Adrenal gland (tissue), 12 donors: ENCODE measurements around the gene ITGB6. TPM values are rescaled to one million over a fixed set of nuclear protein-coding genes. Genes with fewer than 3 reads are reported as not detected.

ENCODE experiments used
- DNase-seq, 7 donors: peaks; one replicate each; pipeline ENCODE4 v3.0.0-alpha.2; 2019 to 2020
- H3K27ac ChIP-seq, 5 donors: fragments of 200-600 bp; sonication (generic) in 4 of 5; 1 replicate in 3 of 5; 2 replicates in 2 of 5; pipeline versions ENCODE4 v1.5.1 to v1.8.0; 2016 to 2020; ENCODE audit warnings: mild to moderate bottlenecking in 1 of 5
- H3K27me3 ChIP-seq: fragments of 200-600 bp; 2 replicates; pipeline ENCODE4 v1.8.0; 2021
- H3K36me3 ChIP-seq, 2 donors: fragments of 200-600 bp; replicated peaks in 1 of 2; 1 replicate in 1 of 2; 2 replicates in 1 of 2; pipeline versions ENCODE4 v1.5.1 to v1.8.0; 2018 to 2022
- H3K4me1 ChIP-seq, 2 donors: fragments of 200-600 bp; replicated peaks in 1 of 2; 1 replicate in 1 of 2; 2 replicates in 1 of 2; pipeline versions ENCODE4 v1.5.1 to v1.8.0; 2018 to 2021
- H3K4me3 ChIP-seq, 4 donors: fragments of 200-600 bp; sonication (generic) in 3 of 4; one replicate each; pipeline ENCODE4 v1.5.1; 2016 to 2018
- H3K9me3 ChIP-seq, 3 donors: fragments of 200-600 bp; sonication (generic) in 1 of 3; replicated peaks in 1 of 3; 1 replicate in 2 of 3; 2 replicates in 1 of 3; pipeline versions ENCODE4 v1.5.1 to v1.8.0; 2016 to 2021
- CTCF ChIP-seq, 6 experiments: fragments of 450-650 bp in 4 of 6; fragments of 200-600 bp in 2 of 6; sonication (generic) in 1 of 6; IDR thresholded peaks; 1 replicate in 5 of 6; 2 replicates in 1 of 6; pipeline versions ENCODE4 v1.5.1 to v1.8.0; 2016 to 2021; ENCODE audit warnings: antibody characterized with exemption in 6 of 6, mild to moderate bottlenecking in 2 of 6, moderate library complexity in 1 of 6
- POLR2A ChIP-seq, 2 donors: fragments of 450-650 bp; IDR thresholded peaks; one replicate each; pipeline ENCODE4 v1.6.1; 2017; ENCODE audit warnings: antibody characterized with exemption in 2 of 2, mild to moderate bottlenecking in 2 of 2, moderate library complexity in 1 of 2
- WGBS, 4 donors: extraction: QIAGEN DNeasy Blood & Tissue Kit in 2 of 4; methylation state at CpG; one replicate each; pipeline versions ENCODE4 v1.1.5 to v1.1.7; 2013 to 2017; 5-methylcytosine and 5-hydroxymethylcytosine counted together
- intact Hi-C, 2 donors: fragments of 100-400 bp; cut with DNase I; formaldehyde crosslinking; loops; one replicate each; pipeline versions ENCODE4 v1.14.1 to v1.15.0; 2022 to 2023
- polyA plus RNA-seq, 3 donors: library from polyadenylated mRNA; stranded (reverse); fragments of 200-250 nt in 2 of 3; fragments of 350-450 nt in 1 of 3; fragmentation: Illumina TruSeq in 1 of 3; extraction: RNeasy Lipid Tissue Mini Kit (QIAGEN cat#74804) in 1 of 3; gene quantifications; one replicate each; pipeline ENCODE4 v1.2.3, GENCODE V29; 2013 to 2014
- total RNA-seq, 9 donors: library from RNA; depleted of rRNA in 4 of 9; stranded (reverse); fragments of >200 nt in 4 of 9; fragments of 120-200 nt in 1 of 9; fragmentation: NEBNext Ultra II Directional in 1 of 9; extraction: Animal tissue kit (Norgen Biotek cat#: 25700) in 1 of 9; gene quantifications; one replicate each; pipeline versions ENCODE4 v1.1.0 to v1.2.4, GENCODE V29; 2013 to 2023
- donor health status: healthy with polysubstance abuse.
- donor health status: Bipolar disorder and iron deficiency.
- donor health status: DM: yes; HTN: yes; CAD: no.
- donor health status: DM: no; HTN: no; CAD: no.
- donor health status: DM: no; HTN: no; CAD: no.
- donor health status: DM: yes; HTN: yes; CAD: no.

Gene ITGB6
- total and polyA plus RNA-seq, 12 donors: 0.08 to 0.53 (median 0.18) TPM; not detected in 9

GRCh38 chr2:160096409-160096808, 103.7 kb downstream of the ITGB6 start:
- Histone ChIP-seq H3K27ac (no peak overlapping the region), H3K4me3 (no peak overlapping the region), H3K27me3 (no peaks in the 10 kb centered on the region), H3K4me1 (no peaks in the 10 kb centered on the region), H3K9me3 (no peaks in the 10 kb centered on the region), H3K36me3 (no peaks in the 10 kb centered on the region)
- WGBS, 4 donors: 63 to 84% (median 72%) methylated on average over 4 of the region's 4 CpGs
- DNase-seq: no peak
- intact Hi-C loops: no loop called here
- no peak for TF ChIP-seq POLR2A (IDR thresholded peaks at IDR 0.05)
- no peak for TF ChIP-seq CTCF (IDR thresholded peaks at IDR 0.05)

GRCh38 chr2:160092445-160092844, 107.6 kb downstream of the ITGB6 start:
- WGBS, 4 donors: 71 to 86% (median 82%) methylated on average over 4 of the region's 4 CpGs
- Histone ChIP-seq H3K4me1 (no peaks in the 10 kb centered on the region), H3K27me3 (no peaks in the 10 kb centered on the region), H3K4me3 (no peak overlapping the region), H3K36me3 (no peaks in the 10 kb centered on the region), H3K9me3 (peaks cover 0 to 17% (median 0%) of the 10 kb centered on the region in 3 donors), H3K27ac (no peak overlapping the region)
- no peak for TF ChIP-seq CTCF (IDR thresholded peaks at IDR 0.05)
- no peak for DNase-seq
- intact Hi-C loops: no loop called here

- Histone ChIP-seq H3K27me3 (no peaks in the 10 kb centered on the region), H3K4me1 (no peaks in the 10 kb centered on the region), H3K27ac (no peak overlapping the region), H3K36me3 (no peaks in the 10 kb centered on the region), H3K4me3 (no peak overlapping the region), H3K9me3 (peaks cover 0 to 28% (median 0%) of the 10 kb centered on the region in 3 donors)
- DNase-seq: no peak
- TF ChIP-seq CTCF (IDR thresholded peaks at IDR 0.05) (no peak), POLR2A (IDR thresholded peaks at IDR 0.05) (no peak)
- intact Hi-C loops: no loop called here
Measured at GRCh38 chr2:160091381-160091780, 108.7 kb downstream of the ITGB6 start.

GRCh38 chr2:160087854-160088745, 112.0 kb downstream of the ITGB6 start:
- no peak overlapping the region for H3K4me3 ChIP-seq
- no peaks in the 10 kb centered on the region for H3K36me3 ChIP-seq
- no peaks in the 10 kb centered on the region for H3K4me1 ChIP-seq
- no peaks in the 10 kb centered on the region for H3K27me3 ChIP-seq
- TF ChIP-seq CTCF (IDR thresholded peaks at IDR 0.05) (peak in 1 of 6 experiments; percentile 11), POLR2A (IDR thresholded peaks at IDR 0.05) (no peak)
- H3K27ac ChIP-seq: no peak overlapping the region
- intact Hi-C loops: no loop called here
- no peak for DNase-seq
- WGBS, 4 donors: 70 to 79% (median 75%) methylated on average over 4 of the region's 4 CpGs
- H3K9me3 ChIP-seq: peaks cover 0 to 31% (median 0%) of the 10 kb centered on the region in 3 donors
